ENCODE data around the gene SMYD3. TPM values are rescaled to one million over a fixed set of nuclear protein-coding genes. Genes with fewer than 3 reads are reported as not detected.
"Not testable (repeated sequence)": the region's sequence is repeated elsewhere in the genome, so short reads cannot be mapped to it uniquely, and the experiment has no call there.

The SMYD3 gene
- total RNA-seq, 1 donor from 2014 or later = 35.4 TPM

DNA sequence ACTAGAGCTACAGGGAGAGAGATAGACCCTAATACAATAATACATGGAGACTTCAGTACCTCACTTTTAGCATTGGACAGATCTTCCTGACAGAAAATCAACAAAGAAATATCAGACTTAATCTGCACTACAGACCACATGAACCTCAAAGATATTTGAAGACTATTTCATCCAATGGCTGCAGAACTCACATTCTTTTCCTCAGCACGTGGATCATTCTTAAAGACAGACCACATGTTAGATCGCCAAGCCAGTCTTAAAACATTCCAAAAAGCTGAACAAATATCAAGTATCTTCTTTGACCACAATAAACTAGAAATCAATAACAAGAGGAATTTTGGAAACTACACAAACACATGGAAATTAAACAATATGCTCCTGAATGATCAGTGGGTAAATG, 776.3 kb downstream of the SMYD3 start:
- Mint-ChIP-seq H3K36me3 (ENCODE audit: unreplicated experiment) (peaks cover 37% of the 10 kb centered on the region), H3K9me3 (ENCODE audit: unreplicated experiment) (peaks cover 8% of the 10 kb centered on the region), H3K4me1 (ENCODE audit: low read depth, unreplicated experiment) (no peaks in the 10 kb centered on the region), H3K27me3 (ENCODE audit: unreplicated experiment) (peaks cover 4% of the 10 kb centered on the region), H3K4me3 (ENCODE audit: unreplicated experiment) (no peak overlapping the region), H3K27ac (ENCODE audit: unreplicated experiment) (no peak overlapping the region)
- DNase-seq = no peak
- TF ChIP-seq, protein P1, sequence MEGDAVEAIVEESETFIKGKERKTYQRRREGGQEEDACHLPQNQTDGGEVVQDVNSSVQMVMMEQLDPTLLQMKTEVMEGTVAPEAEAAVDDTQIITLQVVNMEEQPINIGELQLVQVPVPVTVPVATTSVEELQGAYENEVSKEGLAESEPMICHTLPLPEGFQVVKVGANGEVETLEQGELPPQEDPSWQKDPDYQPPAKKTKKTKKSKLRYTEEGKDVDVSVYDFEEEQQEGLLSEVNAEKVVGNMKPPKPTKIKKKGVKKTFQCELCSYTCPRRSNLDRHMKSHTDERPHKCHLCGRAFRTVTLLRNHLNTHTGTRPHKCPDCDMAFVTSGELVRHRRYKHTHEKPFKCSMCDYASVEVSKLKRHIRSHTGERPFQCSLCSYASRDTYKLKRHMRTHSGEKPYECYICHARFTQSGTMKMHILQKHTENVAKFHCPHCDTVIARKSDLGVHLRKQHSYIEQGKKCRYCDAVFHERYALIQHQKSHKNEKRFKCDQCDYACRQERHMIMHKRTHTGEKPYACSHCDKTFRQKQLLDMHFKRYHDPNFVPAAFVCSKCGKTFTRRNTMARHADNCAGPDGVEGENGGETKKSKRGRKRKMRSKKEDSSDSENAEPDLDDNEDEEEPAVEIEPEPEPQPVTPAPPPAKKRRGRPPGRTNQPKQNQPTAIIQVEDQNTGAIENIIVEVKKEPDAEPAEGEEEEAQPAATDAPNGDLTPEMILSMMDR (IDR thresholded peaks at IDR 0.05; ENCODE audit: partially characterized antibody, unreplicated experiment) = no peak

DNA sequence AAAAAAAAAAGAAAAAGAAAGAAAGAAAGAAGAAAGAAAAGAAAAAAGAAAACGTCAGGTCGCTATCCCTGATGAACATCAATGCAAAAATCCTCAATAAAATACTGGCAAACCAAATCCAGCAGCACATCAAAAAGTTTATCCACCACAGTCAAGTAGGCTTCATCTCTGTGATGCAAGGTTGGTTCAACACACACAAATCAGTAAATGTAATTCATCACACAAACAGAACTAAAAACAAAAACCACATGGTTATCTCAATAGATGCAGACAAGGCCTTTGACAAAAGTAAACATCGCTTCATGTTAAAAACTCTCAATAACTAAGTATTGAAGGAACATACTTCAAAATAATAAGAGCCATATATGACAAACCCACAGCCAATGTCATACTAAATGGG, 779.0 kb downstream of the SMYD3 start:
- H3K4me3 Mint-ChIP-seq (ENCODE audit: unreplicated experiment); H3K27me3 Mint-ChIP-seq (ENCODE audit: unreplicated experiment); H3K4me1 Mint-ChIP-seq (ENCODE audit: low read depth, unreplicated experiment); H3K9me3 Mint-ChIP-seq (ENCODE audit: unreplicated experiment); H3K27ac Mint-ChIP-seq (ENCODE audit: unreplicated experiment); DNase-seq: not testable (repeated sequence)
- peaks cover 45% of the 10 kb centered on the region for H3K36me3 Mint-ChIP-seq (ENCODE audit: unreplicated experiment)

DNA sequence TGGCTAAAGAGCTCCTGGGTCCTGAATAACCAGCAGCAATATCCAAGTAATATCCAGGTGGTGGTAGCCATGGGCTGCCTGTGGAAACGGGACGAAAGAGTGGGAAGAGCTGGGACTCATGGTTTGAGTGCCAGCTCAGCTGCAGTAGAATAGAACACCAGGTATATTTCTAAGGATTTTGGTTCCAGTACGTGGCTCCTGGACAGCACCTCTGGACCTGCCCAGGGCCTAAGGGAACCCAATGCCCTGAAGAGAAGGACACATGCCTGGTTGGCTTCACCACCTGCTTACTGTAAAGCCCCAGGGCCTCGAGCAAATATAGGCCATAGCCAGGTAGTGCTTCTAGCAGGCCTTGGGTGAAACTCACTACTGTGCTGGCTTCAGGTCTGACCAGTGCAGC, 785.6 kb downstream of the SMYD3 start:
- H3K27ac Mint-ChIP-seq (ENCODE audit: unreplicated experiment) = no peak overlapping the region
- TF ChIP-seq, protein P1 (IDR thresholded peaks at IDR 0.05; ENCODE audit: partially characterized antibody, unreplicated experiment) = no peak
- peaks cover 9% of the 10 kb centered on the region for H3K36me3 Mint-ChIP-seq (ENCODE audit: unreplicated experiment)
- no peak overlapping the region for H3K4me3 Mint-ChIP-seq (ENCODE audit: unreplicated experiment)
- no peaks in the 10 kb centered on the region for H3K27me3 Mint-ChIP-seq (ENCODE audit: unreplicated experiment)
- no peaks in the 10 kb centered on the region for H3K4me1 Mint-ChIP-seq (ENCODE audit: low read depth, unreplicated experiment)
- peaks cover 2% of the 10 kb centered on the region for H3K9me3 Mint-ChIP-seq (ENCODE audit: unreplicated experiment)
- DNase-seq = no peak

DNA sequence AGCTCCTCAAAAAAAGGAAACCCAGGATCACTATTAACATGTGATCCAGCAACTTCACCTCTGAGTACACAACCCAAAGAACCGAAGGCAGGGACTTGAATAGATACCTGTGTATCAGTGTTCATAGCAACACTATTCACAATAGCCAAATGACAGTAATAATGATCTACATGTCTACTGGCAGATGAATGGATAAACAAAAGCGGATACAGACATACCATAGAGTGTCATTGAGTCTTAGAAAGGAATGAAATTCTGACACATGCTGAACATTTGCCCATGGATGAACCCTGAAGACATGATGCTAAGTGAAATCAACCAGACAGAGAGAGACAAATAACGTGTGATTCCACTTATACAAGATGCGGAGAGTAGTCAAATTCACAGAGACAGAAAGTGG, 788.1 kb downstream of the SMYD3 start:
- Mint-ChIP-seq H3K9me3 (ENCODE audit: unreplicated experiment) (peaks cover 6% of the 10 kb centered on the region), H3K4me1 (ENCODE audit: low read depth, unreplicated experiment) (no peaks in the 10 kb centered on the region), H3K4me3 (ENCODE audit: unreplicated experiment) (no peak overlapping the region), H3K27ac (ENCODE audit: unreplicated experiment) (no peak overlapping the region), H3K27me3 (ENCODE audit: unreplicated experiment) (no peaks in the 10 kb centered on the region), H3K36me3 (ENCODE audit: unreplicated experiment) (peaks cover 5% of the 10 kb centered on the region)
- TF ChIP-seq, protein P1 (IDR thresholded peaks at IDR 0.05; ENCODE audit: partially characterized antibody, unreplicated experiment) = no peak
- DNase-seq = no peak

DNA sequence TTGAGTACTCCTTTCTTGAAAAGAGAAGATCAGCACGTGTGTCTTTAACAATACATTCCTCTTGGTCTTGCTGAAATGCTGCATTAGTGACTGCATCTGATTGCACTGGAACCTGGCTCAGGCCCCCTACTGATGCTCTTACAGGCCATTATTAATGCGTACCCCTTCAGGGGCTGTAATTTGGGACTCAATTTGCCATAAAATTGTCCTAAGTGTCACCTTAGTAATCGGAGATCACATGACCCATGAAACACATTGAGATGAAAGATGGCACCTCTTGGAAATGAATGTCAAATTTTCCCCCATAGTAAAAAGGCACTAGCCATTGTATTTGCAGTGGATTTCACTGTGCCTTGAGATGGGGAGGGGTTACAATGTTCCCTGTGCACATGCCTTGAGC, 789.0 kb downstream of the SMYD3 start:
- no peak for DNase-seq
- Mint-ChIP-seq H3K4me1 (ENCODE audit: low read depth, unreplicated experiment) (no peaks in the 10 kb centered on the region), H3K4me3 (ENCODE audit: unreplicated experiment) (no peak overlapping the region), H3K27me3 (ENCODE audit: unreplicated experiment) (no peaks in the 10 kb centered on the region), H3K36me3 (ENCODE audit: unreplicated experiment) (peaks cover under 1% of the 10 kb centered on the region), H3K27ac (ENCODE audit: unreplicated experiment) (no peak overlapping the region), H3K9me3 (ENCODE audit: unreplicated experiment) (peaks cover 5% of the 10 kb centered on the region)
- TF ChIP-seq, protein P1 (IDR thresholded peaks at IDR 0.05; ENCODE audit: partially characterized antibody, unreplicated experiment) = no peak

DNA sequence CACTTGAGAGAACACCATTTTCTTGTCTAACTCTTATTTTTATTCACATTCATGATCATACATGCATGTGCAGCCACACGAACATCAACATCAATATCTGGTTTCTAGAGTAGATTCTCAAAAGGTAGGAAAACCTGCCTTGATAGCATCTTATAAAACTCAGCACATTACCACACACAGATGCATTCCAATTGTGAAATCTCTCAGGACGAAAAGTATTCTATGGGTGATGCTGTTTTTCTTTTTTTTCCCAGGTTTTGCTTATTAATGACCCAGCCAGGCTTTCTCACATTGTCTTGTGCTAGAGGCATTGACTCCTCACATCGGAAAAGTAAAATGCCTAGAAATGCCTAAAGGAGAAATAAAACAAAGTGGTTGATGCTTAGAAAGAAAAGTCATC, 789.5 kb downstream of the SMYD3 start:
- no peak for DNase-seq
- TF ChIP-seq, protein P1 (IDR thresholded peaks at IDR 0.05; ENCODE audit: partially characterized antibody, unreplicated experiment) = no peak
- H3K4me3 Mint-ChIP-seq (ENCODE audit: unreplicated experiment) = no peak overlapping the region
- H3K4me1 Mint-ChIP-seq (ENCODE audit: low read depth, unreplicated experiment) = no peaks in the 10 kb centered on the region
- peaks cover 5% of the 10 kb centered on the region for H3K9me3 Mint-ChIP-seq (ENCODE audit: unreplicated experiment)
- H3K36me3 Mint-ChIP-seq (ENCODE audit: unreplicated experiment) = no peaks in the 10 kb centered on the region
- no peaks in the 10 kb centered on the region for H3K27me3 Mint-ChIP-seq (ENCODE audit: unreplicated experiment)
- no peak overlapping the region for H3K27ac Mint-ChIP-seq (ENCODE audit: unreplicated experiment)
